DMS53 (cell line): ENCODE data around the gene MLKL.

Experiments
- DNase-seq: peaks from one replicate; lab custom pipeline; 2025; lab: John Stamatoyannopoulos, UW

Gene MLKL

GRCh38 chr16:74650966-74651567 lies 49.6 kb downstream of the MLKL start:
- DNase-seq: peak; percentile 12

DNA sequence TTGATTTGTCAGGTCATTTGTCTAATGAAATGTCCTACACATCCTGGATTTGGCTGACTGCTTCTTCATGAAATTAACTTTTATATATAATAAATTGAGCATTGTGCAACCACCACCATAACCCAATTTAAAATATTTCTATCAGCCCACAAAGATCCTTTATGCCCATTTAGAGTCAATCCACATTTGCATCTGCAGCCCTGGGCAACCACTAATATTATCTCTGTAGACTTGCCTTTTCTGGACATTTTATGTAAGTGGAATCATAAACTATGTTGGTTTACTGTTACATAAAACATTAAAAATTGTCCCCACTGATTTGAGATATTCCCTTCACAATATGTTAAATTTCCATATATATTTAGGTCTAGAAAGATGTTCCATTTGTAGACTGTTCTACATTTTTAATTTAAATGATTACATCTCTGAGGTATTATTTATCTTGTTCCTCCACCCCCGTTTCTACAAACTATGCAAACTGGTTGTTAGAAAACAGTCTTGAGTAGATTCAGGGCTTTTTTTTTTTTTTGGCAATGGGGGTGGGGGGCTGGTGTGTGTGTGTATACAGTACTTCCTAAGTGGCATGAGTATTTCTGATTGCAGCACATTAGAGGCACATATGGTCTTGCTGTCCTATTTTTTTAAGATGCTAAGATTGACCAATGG lies 50.7 kb downstream of the MLKL start:
- no peak for DNase-seq

- no peak for DNase-seq
Observed at GRCh38 chr16:74641969-74642368, 58.7 kb downstream of the MLKL start.

DNA sequence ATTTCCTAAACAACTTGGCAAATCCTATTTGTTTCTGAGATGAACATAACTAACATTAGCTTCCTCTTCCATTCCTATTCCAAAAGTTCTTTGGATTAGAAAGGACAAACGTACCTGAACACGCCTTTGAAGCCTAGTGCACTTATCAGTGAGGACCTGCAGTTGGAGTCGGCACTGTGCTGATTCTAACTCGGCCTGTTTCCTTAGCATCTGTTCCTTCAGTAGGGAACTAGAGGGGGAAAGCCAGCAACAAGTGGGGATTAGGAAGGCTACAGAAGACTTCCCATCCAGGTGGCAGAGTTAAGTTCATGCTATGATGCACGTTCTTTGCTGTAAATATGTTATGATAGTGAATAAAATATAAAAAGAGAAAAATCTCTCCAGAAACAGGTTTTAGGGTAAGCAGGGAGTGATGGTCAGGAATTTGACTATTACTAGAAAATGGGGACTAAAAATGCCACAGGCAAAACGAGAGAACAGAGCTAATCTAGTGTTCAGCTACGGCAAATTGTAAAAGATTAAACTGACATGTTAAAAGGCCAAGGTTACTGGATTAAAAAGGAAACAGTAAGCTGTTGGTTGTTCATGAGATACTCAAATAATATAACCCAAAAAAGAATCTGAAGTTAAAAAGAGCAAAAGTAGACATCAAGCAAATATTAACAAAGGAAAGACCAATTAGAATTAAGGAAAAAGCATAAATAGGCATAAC lies 62.8 kb downstream of the MLKL start:
- DNase-seq: no peak

- peak; percentile 64 for DNase-seq
Observed at GRCh38 chr16:74635303-74635702, 65.4 kb downstream of the MLKL start.

GRCh38 chr16:74633686-74634085 lies 67.0 kb downstream of the MLKL start:
- DNase-seq: no peak

DNA sequence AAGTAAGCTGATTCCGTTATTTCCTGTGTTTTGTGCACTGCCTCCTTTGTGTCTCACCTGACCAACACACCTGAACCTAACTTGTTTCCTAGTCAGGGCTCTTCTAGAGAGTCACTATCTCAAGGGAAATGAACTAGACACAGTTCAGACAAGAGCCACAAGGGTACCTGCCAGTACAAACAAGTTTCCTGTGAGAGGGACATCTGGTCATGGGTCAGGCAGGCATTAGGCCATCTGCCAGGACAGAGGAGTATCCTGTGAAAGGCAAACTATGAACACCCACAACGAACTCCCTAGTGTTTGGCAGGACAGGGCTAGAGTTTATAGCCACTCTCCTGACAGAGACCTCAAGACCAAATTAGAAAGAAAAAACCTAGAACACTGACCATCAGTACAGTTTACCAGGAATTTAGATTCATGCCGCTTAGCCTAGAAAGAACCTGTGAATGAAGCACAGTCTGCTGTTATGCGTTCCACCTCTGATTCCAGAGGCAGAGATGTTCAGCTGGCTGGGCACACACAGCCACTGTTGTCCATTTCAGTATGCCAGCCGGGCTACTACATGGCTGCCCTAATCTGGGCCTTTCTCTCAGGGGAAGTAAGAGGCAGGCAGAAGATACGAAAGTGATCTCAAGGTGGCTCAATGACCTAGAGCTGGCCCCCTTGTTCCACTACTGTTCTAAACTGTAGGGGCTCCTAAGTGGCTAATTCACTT lies 73.0 kb downstream of the MLKL start:
- DNase-seq: no peak

DNA sequence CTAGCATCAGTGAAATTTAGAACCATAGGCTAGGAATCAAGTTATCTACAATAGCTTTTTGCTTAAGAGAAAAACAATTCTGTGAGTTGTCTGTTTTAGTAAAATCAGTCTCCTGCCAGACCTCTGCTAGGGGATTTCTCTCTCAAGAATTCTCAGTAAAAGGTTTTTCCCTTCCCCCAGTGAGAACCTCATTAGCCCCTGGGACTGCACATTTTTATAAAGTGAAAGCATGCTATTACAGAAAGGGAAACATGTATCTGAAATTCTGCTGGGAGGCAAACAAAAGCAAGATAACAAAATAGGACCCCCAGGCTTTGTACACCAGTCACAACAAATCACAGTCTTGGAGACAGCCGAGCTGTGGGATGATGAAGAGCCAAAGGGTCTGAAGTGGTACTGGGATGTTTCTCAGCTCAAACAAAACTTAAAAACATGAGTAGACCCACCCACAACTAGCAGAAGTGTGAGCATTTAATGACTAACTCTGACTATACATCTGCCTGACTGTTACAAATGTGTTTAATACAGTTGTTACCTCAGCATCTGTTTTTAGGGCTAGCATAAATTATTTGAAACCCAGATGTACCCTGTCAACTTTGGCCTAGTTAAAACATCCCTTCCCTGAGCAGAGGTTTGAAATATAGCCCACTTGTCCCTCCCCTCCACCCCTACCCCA lies 73.8 kb downstream of the MLKL start:
- DNase-seq: no peak

GRCh38 chr16:74625500-74626350 lies 74.9 kb downstream of the MLKL start:
- no peak for DNase-seq

- no peak for DNase-seq
Observed at GRCh38 chr16:74623839-74624235, 76.8 kb downstream of the MLKL start.

DNA sequence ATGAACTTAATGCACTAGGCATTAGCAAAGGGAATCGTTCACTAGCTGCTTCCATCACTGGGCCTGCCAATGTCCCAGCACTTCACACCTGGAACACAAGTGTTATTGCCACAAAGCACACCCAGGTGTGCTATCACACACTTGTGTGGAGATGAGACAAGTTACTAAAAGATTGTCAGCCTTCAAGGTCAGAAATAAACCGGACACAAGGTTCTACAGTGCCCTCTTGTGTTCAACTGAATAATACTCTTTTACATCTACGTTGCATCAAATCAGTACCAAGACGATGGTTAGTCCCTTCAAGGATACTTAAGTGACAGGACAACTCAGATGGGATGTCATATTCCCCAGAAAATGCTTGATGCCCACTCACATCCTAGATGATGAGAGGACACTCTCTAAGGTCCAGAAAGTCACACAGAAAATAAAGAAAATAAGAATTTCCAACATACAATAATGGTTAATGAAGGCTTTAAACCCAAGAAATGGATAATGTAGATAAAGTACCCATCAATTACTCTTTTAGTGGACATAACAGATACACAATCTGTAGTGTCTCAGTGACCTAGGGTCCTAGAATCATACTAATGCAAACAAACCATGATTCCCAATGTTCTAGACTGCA lies 77.3 kb downstream of the MLKL start:
- peak; percentile 61 for DNase-seq

GRCh38 chr16:74622005-74622404 lies 78.7 kb downstream of the MLKL start:
- DNase-seq: no peak
